HepG2 (cell line): Measurements from ENCODE around the gene PTMA. TPM values are rescaled to one million over a fixed set of nuclear protein-coding genes. Genes with fewer than 3 reads are reported as not detected.
A peak's percentile ranks its signal among the peaks of the same experiment; 100 is the strongest.

Source experiments
- ATAC-seq: fragments of 200-7000 bp; cut with Tn5 transposase; 3 replicates; pipeline ENCODE4 v1.9.1; 2020; ENCODE audit warnings: mild to moderate bottlenecking, moderate library complexity
- BruUV-seq: library from RNA; stranded (reverse); fragments of 400-500 nt; replicated peaks from 2 replicates; lab custom pipeline; 2021; lab: Mats Ljungman, UMichigan
- CTCF ChIA-PET: fragments of 300-600 bp; formaldehyde crosslinking; extraction: SDS; loops from one replicate; lab custom pipeline; 2021; ENCODE audit warnings: low total read pairs, inconsistent platforms, low intra/inter-chr PET ratio; lab: Yijun Ruan, JAX
- POLR2A ChIA-PET: fragments of 350-600 bp; sonication (Branson Sonifier 250); formaldehyde crosslinking; loops from one replicate; lab custom pipeline; 2020; ENCODE audit warnings: antibody characterized with exemption, inconsistent platforms; lab: Yijun Ruan, JAX
- DNase-seq: peaks from one replicate; pipeline ENCODE4 v3.0.0-alpha.2; 2015; ENCODE audit warnings: low spot score
- FAIRE-seq: peaks from 3 replicates; lab custom pipeline; 2011; peaks lifted over from hg19 to GRCh38; lab: Jason Lieb, UNC
- H2AFZ ChIP-seq: one replicate; pipeline ENCODE4 v1.6.1; 2011; ENCODE audit warnings: low read length, inconsistent platforms
- H3K27ac ChIP-seq: fragments of 300-600 bp; 3 replicates; pipeline ENCODE4 v1.8.0; 2011; ENCODE audit warnings: mixed run types, mild to moderate bottlenecking, mixed read lengths, low read length, inconsistent platforms; ENCODE audit not compliant: insufficient read depth; ENCODE audit errors: extremely low read length
- H3K27me3 ChIP-seq, 2 experiments: fragments of 200-600 bp in 1 of 2; 2 replicates in 1 of 2; 3 replicates in 1 of 2; pipeline versions ENCODE4 v1.6.0 to v1.8.0; 2011; ENCODE audit warnings: low read length in 2 of 2, mild to moderate bottlenecking in 2 of 2, moderate library complexity in 2 of 2, inconsistent platforms in 1 of 2; ENCODE audit not compliant: insufficient read depth in 2 of 2, control insufficient read depth in 1 of 2
- H3K36me3 ChIP-seq, 2 experiments: fragments of 200-600 bp in 1 of 2; replicated peaks in 1 of 2; 2 replicates in 1 of 2; 3 replicates in 1 of 2; pipeline versions ENCODE4 v1.5.1 to v1.8.0; 2011; ENCODE audit warnings: low read length in 2 of 2, inconsistent platforms in 1 of 2; ENCODE audit not compliant: insufficient read depth in 2 of 2, control insufficient read depth in 1 of 2
- H3K4me1 ChIP-seq: 2 replicates; pipeline ENCODE4 v1.5.1; 2012; ENCODE audit warnings: low read length, inconsistent platforms; ENCODE audit not compliant: insufficient read depth
- H3K4me2 ChIP-seq: 2 replicates; pipeline ENCODE4 v1.6.0; 2011; ENCODE audit warnings: low read depth, low read length, inconsistent platforms
- H3K4me3 ChIP-seq, 3 experiments: fragments of 200-600 bp in 1 of 3; sonication (generic), shearing (Covaris generic) in 1 of 3; replicated peaks in 1 of 3; 2 replicates each; pipeline ENCODE4 v1.5.1; 2011 to 2016; ENCODE audit warnings: low read length in 3 of 3, inconsistent platforms in 2 of 3, low read depth in 2 of 3, mild to moderate bottlenecking in 2 of 3, control low read depth in 1 of 3, mixed read lengths in 1 of 3; ENCODE audit not compliant: insufficient read depth in 1 of 3
- H3K79me2 ChIP-seq: one replicate; pipeline ENCODE4 v1.6.1; 2011; ENCODE audit warnings: low read length, inconsistent platforms; ENCODE audit not compliant: insufficient read depth
- H3K9ac ChIP-seq: 2 replicates; pipeline ENCODE4 v1.6.0; 2011; ENCODE audit warnings: mild to moderate bottlenecking, low read depth, low read length, inconsistent platforms; ENCODE audit not compliant: insufficient read depth
- H3K9me3 ChIP-seq: 2 replicates; pipeline ENCODE4 v1.5.1; 2012; ENCODE audit warnings: mild to moderate bottlenecking, low read length
- H4K20me1 ChIP-seq: 2 replicates; pipeline ENCODE4 v1.6.0; 2011; ENCODE audit warnings: inconsistent platforms, mild to moderate bottlenecking, low read length, moderate library complexity; ENCODE audit not compliant: insufficient read depth
- ASH2L ChIP-seq: fragments of 300-600, 200-600 bp; sonication (generic); IDR thresholded peaks from 2 replicates; pipeline ENCODE4 v1.7.0; 2017; ENCODE audit warnings: low read depth, mild to moderate bottlenecking, moderate library complexity, mixed read lengths, low read length; ENCODE audit not compliant: insufficient read length
- CREM ChIP-seq, 2 experiments: sonication (generic) in 1 of 2; formaldehyde crosslinking in 1 of 2; IDR thresholded peaks; 2 replicates each; pipeline versions ENCODE4 v1.4.0 to v1.6.1; 2016 to 2020; ENCODE audit warnings: antibody characterized with exemption in 1 of 2, mild to moderate bottlenecking in 1 of 2, missing genetic modification reagents in 1 of 2
- DDIT3 ChIP-seq: sonication (generic); formaldehyde crosslinking; IDR thresholded peaks from 2 replicates; pipeline ENCODE4 v1.4.0; 2020; ENCODE audit warnings: mild to moderate bottlenecking, missing genetic modification reagents
- DR1 ChIP-seq: sonication (generic); formaldehyde crosslinking; IDR thresholded peaks from 2 replicates; pipeline ENCODE4 v1.8.0; 2021; ENCODE audit warnings: mild to moderate bottlenecking, missing genetic modification reagents, inconsistent platforms
- FOXA3 ChIP-seq: IDR thresholded peaks from 2 replicates; pipeline ENCODE4 v1.6.1; 2016; ENCODE audit warnings: missing genetic modification reagents, missing compliant biosample characterization
- FOXM1 ChIP-seq: sonication (generic); formaldehyde crosslinking; IDR thresholded peaks from 2 replicates; pipeline ENCODE4 v1.5.0; 2020; ENCODE audit warnings: missing genetic modification reagents
- GABPB1 ChIP-seq: IDR thresholded peaks from 2 replicates; pipeline ENCODE4 v1.6.1; 2016; ENCODE audit warnings: mild to moderate bottlenecking, missing genetic modification reagents, moderate library complexity, missing compliant biosample characterization
- JUN ChIP-seq: sonication (generic); formaldehyde crosslinking; IDR thresholded peaks from 2 replicates; pipeline ENCODE4 v1.4.0; 2020; ENCODE audit warnings: mild to moderate bottlenecking, missing genetic modification reagents
- KAT7 ChIP-seq: IDR thresholded peaks from 2 replicates; pipeline ENCODE4 v1.6.1; 2018; ENCODE audit warnings: borderline replicate concordance, missing compliant biosample characterization
- KMT2B ChIP-seq: IDR thresholded peaks from 2 replicates; pipeline ENCODE4 v1.6.1; 2016; ENCODE audit warnings: missing genetic modification reagents, missing compliant biosample characterization
- MIER2 ChIP-seq: IDR thresholded peaks from 2 replicates; pipeline ENCODE4 v1.6.1; 2016; ENCODE audit warnings: missing biosample characterization, missing genetic modification reagents
- RBAK ChIP-seq: sonication (generic); formaldehyde crosslinking; IDR thresholded peaks from 2 replicates; pipeline ENCODE4 v1.5.1; 2020; ENCODE audit warnings: mild to moderate bottlenecking, missing genetic modification reagents
- TFDP2 ChIP-seq: sonication (generic); formaldehyde crosslinking; IDR thresholded peaks from 2 replicates; pipeline ENCODE4 v1.4.0; 2020; ENCODE audit warnings: missing genetic modification reagents
- XRCC5 ChIP-seq: fragments of 200-400 bp; formaldehyde crosslinking; optimal IDR thresholded peaks from 2 replicates; pipeline ENCODE3; 2017; ENCODE audit warnings: mild to moderate bottlenecking, low read length
- ZFAT ChIP-seq: sonication (generic); formaldehyde crosslinking; conservative IDR thresholded peaks from 2 replicates; pipeline ENCODE4 v1.8.1; 2023; ENCODE audit warnings: missing genetic modification reagents, inconsistent platforms
- ZFP37 ChIP-seq: sonication (generic); formaldehyde crosslinking; IDR thresholded peaks from 2 replicates; pipeline ENCODE4 v1.4.0; 2020; ENCODE audit warnings: missing genetic modification reagents, borderline replicate concordance
- ZNF253 ChIP-seq: sonication (generic); formaldehyde crosslinking; IDR thresholded peaks from 2 replicates; pipeline ENCODE4 v1.8.0; 2022; ENCODE audit warnings: mild to moderate bottlenecking, missing genetic modification reagents, borderline replicate concordance
- ZSCAN25 ChIP-seq: sonication (generic); formaldehyde crosslinking; IDR thresholded peaks from 2 replicates; pipeline ENCODE4 v1.8.0; 2022; ENCODE audit warnings: mild to moderate bottlenecking, missing genetic modification reagents
- WGBS: methylation state at CpG from one replicate; pipeline ENCODE4 v1.1.6; 2017; ENCODE audit warnings: low lambda C conversion rate; 5-methylcytosine and 5-hydroxymethylcytosine counted together
- in situ Hi-C: cut with HindIII; loops from 2 replicates; pipeline ENCODE4 v1.10.0; 2017; ENCODE audit warnings: low pct_unique_long_range_greater_than_20kb; ENCODE audit not compliant: extremely low pct_ligation_motif_present
- intact Hi-C: fragments of 100-400 bp; cut with micrococcal nuclease; formaldehyde crosslinking; loops from one replicate; pipeline ENCODE4 v1.10.0; 2022; ENCODE audit not compliant: unreplicated experiment
- polyA plus RNA-seq, 8 experiments: library from polyadenylated mRNA; depleted of rRNA in 3 of 8; stranded (reverse) in 7 of 8; unstranded in 1 of 8; fragments of >200 nt; fragmentation: Illumina TruSeq in 4 of 8; extraction: Trizol in 4 of 8; gene quantifications; 2 replicates each; pipeline versions ENCODE4 v1.2.1 to v1.2.3, GENCODE V29; 2011 to 2016; ENCODE audit warnings: low read depth in 4 of 8, missing spikeins in 1 of 8, mixed read lengths in 1 of 8; ENCODE audit not compliant: insufficient read depth in 1 of 8
- total RNA-seq, 5 experiments: library from RNA; depleted of rRNA; stranded (reverse); fragments of >200 nt; fragmentation: Illumina TruSeq; extraction: Trizol; gene quantifications; 2 replicates each; pipeline ENCODE4 v1.2.3, GENCODE V29; 2016; ENCODE audit warnings: low read depth in 1 of 5

Gene PTMA
- total and polyA plus RNA-seq, 2 of the 13 experiments (the other 11 are each of a cell fraction or from before 2014, with no cell fraction given): 190 to 1,086 TPM

GRCh38 chr2:231718799-231719198 is 10.5 kb downstream of the PTMA start:
- Histone ChIP-seq H3K79me2 (no peaks in the 10 kb centered on the region), H3K27ac (no peak overlapping the region), H3K27me3 (0 out of 5 replicates have a peak, but pooled peaks cover 0 to 10% of the 10 kb centered on the region in 2 experiments), H4K20me1 (peaks cover 11% of the 10 kb centered on the region), H3K4me3 (no peak overlapping the region), H3K9me3 (no peaks in the 10 kb centered on the region), H3K4me1 (peaks cover 57% of the 10 kb centered on the region), H3K36me3 (peaks cover 0 to 3% of the 10 kb centered on the region in 2 experiments; a peak in 1 of 5 replicates), H3K4me2 (no peak overlapping the region), H2AFZ (no peak overlapping the region)
- in situ Hi-C loops (no loop called here), intact Hi-C loops (no loop called here)
- POLR2A ChIA-PET: interaction anchor here (5.7 kb wide), 1 partner anchor 46 kb away, joined by 26 read pairs; no protein-coding TSS in a partner anchor
- CTCF ChIA-PET: interaction anchor here (1.0 kb wide), 1 partner anchor 41 kb away, joined by 3 read pairs; no protein-coding TSS in a partner anchor
- WGBS: 41% methylated on average over 6 of the region's 6 CpGs
- BruUV-seq: no TSS peak
- FAIRE-seq: no peak
- no peak for ATAC-seq
- DNase-seq: no peak
- TF ChIP-seq XRCC5 (no peak), FOXM1 (CRISPR knock-in tag) (no peak), RBAK (peak; percentile 81; the same call in 1 of the 2 replicates), ZFAT (no peak)
- TF ChIP-seq, all 625 proteins: peak for 1
- H3K9ac ChIP-seq: no peak overlapping the region

GRCh38 chr2:231720292-231720986 is 12.1 kb downstream of the PTMA start:
- ChIA-PET POLR2A (interaction anchor here (1.6 kb wide), 1 partner anchor 12 kb away, joined by 5 read pairs; the partner anchor contains the start of gene PTMA), CTCF (no interaction called here)
- no peaks in the 10 kb centered on the region for H3K9me3 ChIP-seq
- in situ Hi-C loops: no loop called here
- FAIRE-seq: no peak
- no peak overlapping the region for H3K9ac ChIP-seq
- intact Hi-C loops: loop anchor here (2.0 kb wide), 1 partner anchor 60 kb away; the partner anchor contains the start of gene PDE6D
- H4K20me1 ChIP-seq: no peaks in the 10 kb centered on the region
- no peak overlapping the region for H3K27ac ChIP-seq
- H2AFZ ChIP-seq: no peak overlapping the region
- H3K27me3 ChIP-seq: peaks cover 0 to 22% of the 10 kb centered on the region in 2 experiments; a peak in 2 of 5 replicates
- no peaks in the 10 kb centered on the region for H3K79me2 ChIP-seq
- peaks cover 46% of the 10 kb centered on the region for H3K4me1 ChIP-seq
- DNase-seq: no peak
- H3K4me3 ChIP-seq: no peak overlapping the region
- ATAC-seq: no peak
- BruUV-seq: no TSS peak
- no peaks in the 10 kb centered on the region for H3K36me3 ChIP-seq
- H3K4me2 ChIP-seq: 0 out of 2 replicates have a peak overlapping the region, but pooled peaks have one; percentile 41
- WGBS: 53% methylated on average over 7 of the region's 7 CpGs
- TF ChIP-seq KAT7 (CRISPR knock-in tag) (no peak), GABPB1 (CRISPR knock-in tag) (no peak), MIER2 (CRISPR knock-in tag) (no peak), DDIT3 (CRISPR knock-in tag) (no peak), FOXA3 (no peak), CREM (IDR thresholded peaks at IDR 0.05) (no peak), CREM (CRISPR knock-in tag; IDR thresholded peaks at IDR 0.05) (no peak), ASH2L (no peak), DR1 (CRISPR knock-in tag) (no peak), JUN (no peak), TFDP2 (no peak), ZFP37 (no peak), ZSCAN25 (CRISPR knock-in tag) (no peak), ZNF253 (CRISPR knock-in tag) (no peak), KMT2B (CRISPR knock-in tag) (no peak)
